GM12892 (cell line): Measurements from ENCODE around the gene MAGI2.

Experiments used
- DNase-seq: peaks from one replicate; pipeline ENCODE4 v3.0.0; 2011; ENCODE audit not compliant: insufficient read length
- FAIRE-seq: peaks from 2 replicates; lab custom pipeline; 2011; peaks lifted over from hg19 to GRCh38; lab: Jason Lieb, UNC
- POLR2A ChIP-seq: IDR thresholded peaks from 2 replicates; pipeline ENCODE4 v1.6.1; 2011; ENCODE audit warnings: low read depth, low read length, control low read depth
- POLR2AphosphoS5 ChIP-seq: IDR thresholded peaks from 2 replicates; pipeline ENCODE4 v1.6.1; 2011; ENCODE audit warnings: low read depth, low read length, control low read depth
- TAF1 ChIP-seq: IDR thresholded peaks from 2 replicates; pipeline ENCODE4 v1.6.1; 2011; ENCODE audit warnings: low read depth, mild to moderate bottlenecking, control low read depth, low read length, borderline replicate concordance

The MAGI2 gene

DNA sequence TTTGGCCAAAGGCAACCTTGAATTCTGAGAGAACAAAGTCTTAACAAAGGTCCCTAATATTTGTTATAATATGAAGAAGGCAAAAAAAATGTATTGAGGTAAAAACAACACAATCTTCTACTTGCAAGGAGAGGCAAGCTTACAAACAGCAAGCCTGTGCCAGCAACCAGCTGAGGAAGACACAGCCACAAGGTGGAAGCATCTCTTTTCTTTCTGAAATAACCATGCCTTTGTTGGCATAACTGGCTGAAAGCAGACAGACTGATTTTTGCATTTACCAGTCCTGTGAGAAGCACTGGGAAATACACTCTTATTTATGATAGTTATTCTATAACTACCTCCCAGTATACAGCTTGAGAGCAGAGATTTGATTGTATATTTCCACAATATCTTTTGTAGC is 1362.9 kb downstream of the MAGI2 start:
- TF ChIP-seq TAF1 (no peak), POLR2A (no peak), POLR2AphosphoS5 (no peak)
- FAIRE-seq (no peak), DNase-seq (no peak)

DNA sequence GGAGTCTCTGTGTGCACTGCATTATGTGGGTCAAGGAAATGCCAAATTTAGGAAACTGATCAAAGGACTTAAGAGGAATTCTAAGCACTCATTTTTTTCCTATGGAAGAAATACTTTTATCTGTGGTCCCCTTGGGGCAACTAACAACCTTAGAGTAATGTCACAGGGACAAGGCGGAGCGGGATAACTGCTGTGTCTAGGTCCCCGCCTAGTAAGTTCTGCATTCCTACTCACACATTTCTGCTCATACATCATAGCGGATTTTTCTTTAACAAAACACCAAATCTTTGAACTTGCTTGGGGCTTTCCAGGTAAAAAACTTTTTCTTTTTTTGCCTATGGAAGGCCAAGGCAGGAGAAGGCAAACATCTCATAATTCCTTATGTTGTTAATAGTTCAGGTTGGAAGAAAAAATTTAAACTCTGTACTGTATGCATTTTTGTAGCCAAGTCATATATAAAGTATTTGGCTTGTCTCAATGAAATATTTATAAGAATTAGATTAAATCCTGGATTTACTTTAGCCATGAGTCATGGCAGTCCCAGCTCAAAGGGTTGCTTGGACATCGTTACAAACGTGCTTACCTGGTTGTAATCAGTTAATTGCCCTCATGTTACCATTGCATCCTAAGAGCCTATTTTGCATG is 1369.9 kb downstream of the MAGI2 start:
- FAIRE-seq (no peak), DNase-seq (no peak)
- TF ChIP-seq POLR2AphosphoS5: no peak

DNA sequence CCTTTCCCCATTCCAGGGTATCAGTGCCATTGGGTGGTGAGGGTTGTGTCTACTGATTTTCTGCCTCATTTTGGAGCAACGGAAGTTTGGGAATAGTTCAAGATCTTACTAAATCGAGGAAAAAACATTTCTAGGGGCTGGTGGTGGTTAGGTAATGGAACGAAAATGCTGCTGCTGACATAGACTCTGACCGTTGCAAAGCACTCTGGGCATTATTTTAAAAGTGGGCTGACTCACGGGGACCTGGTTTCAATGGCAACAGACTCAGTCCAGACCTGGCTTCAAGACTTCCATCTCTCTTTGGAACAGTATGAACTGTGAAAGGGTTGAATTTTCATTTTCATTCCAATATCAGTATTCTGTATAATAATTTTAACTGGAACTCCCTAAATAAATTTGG is 1370.9 kb downstream of the MAGI2 start:
- TF ChIP-seq TAF1 (no peak), POLR2A (no peak), POLR2AphosphoS5 (no peak)
- FAIRE-seq: no peak
- DNase-seq: no peak

DNA sequence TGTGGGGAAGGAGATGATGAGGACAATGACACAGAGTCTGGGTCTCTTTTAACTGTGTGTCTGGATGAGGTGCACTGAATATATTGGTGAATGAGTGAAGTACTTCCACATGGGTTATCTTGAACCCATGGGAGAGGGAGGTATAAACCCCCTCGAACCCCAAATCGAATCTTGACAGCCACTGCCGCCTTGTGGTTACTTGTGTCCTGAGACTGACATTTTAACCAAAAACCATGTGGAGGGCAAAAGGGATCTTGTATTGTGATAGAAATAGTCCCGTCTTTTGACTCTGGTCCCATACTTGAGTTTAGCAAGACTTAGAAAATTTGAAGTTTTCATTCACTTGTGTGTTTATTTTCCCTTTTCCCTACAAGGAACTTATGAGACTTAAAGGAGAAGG is 1371.6 kb downstream of the MAGI2 start:
- FAIRE-seq (no peak), DNase-seq (no peak)
- no peak for TF ChIP-seq POLR2A
- no peak for TF ChIP-seq POLR2AphosphoS5
- no peak for TF ChIP-seq TAF1

GRCh38 chr7:78081344-78081743 is 1372.1 kb downstream of the MAGI2 start:
- DNase-seq (no peak), FAIRE-seq (no peak)
- TF ChIP-seq POLR2A: no peak
- TF ChIP-seq TAF1: no peak
- TF ChIP-seq POLR2AphosphoS5: no peak

GRCh38 chr7:78080811-78081210 is 1372.7 kb downstream of the MAGI2 start:
- FAIRE-seq (no peak), DNase-seq (no peak)
- no peak for TF ChIP-seq TAF1

DNA sequence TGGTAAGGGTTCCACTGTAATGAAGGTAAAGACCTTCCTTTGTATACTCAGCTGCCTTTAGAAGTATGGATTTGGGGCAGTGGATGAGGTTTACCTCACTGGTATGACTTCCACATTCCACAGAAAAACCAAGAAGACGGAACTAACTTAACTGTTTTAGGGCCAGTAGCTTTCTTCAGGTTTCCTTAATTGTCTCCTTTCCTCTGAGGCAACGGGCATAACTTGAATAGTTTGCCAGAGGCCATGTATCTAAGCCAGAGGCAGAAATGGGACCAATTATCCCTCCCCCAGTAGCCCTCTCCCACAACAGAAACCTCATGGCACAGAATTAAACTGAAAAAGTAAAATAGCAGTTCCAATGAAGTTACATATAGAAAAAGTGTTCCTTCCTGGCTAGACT is 1373.2 kb downstream of the MAGI2 start:
- TF ChIP-seq POLR2A (no peak), POLR2AphosphoS5 (no peak)
- FAIRE-seq (no peak), DNase-seq (no peak)

- no peak for DNase-seq
- FAIRE-seq: no peak
- no peak for TF ChIP-seq TAF1
- no peak for TF ChIP-seq POLR2A
- TF ChIP-seq POLR2AphosphoS5: no peak
Measured at GRCh38 chr7:78074713-78075112, 1378.8 kb downstream of the MAGI2 start.

GRCh38 chr7:78073609-78074382 is 1379.7 kb downstream of the MAGI2 start:
- FAIRE-seq (no peak), DNase-seq (no peak)
- TF ChIP-seq POLR2AphosphoS5: no peak
- TF ChIP-seq POLR2A: no peak
- no peak for TF ChIP-seq TAF1

DNA sequence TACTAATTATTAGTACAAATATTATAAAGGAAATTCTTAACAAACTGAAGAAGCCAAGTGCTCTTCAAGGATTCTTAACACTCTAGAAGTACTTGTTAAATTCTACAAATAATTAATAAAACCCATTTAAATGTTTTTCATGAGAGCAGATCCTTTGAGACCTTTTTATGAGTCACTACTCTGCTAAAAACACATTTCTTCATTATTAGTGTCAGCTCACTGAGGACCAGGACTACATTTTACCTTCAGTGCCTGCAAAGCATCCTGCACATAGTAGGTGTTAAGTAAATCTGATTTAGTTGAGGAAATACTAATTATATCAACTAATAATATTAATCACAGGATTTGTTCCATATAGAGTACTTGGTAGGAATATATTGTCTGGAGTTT is 1381.3 kb downstream of the MAGI2 start:
- no peak for DNase-seq
- no peak for TF ChIP-seq POLR2A
- no peak for TF ChIP-seq POLR2AphosphoS5
- TF ChIP-seq TAF1: no peak
- FAIRE-seq: no peak

- DNase-seq (no peak), FAIRE-seq (no peak)
- no peak for TF ChIP-seq TAF1
- no peak for TF ChIP-seq POLR2AphosphoS5
- TF ChIP-seq POLR2A: no peak
Measured at GRCh38 chr7:78071491-78072200, 1381.8 kb downstream of the MAGI2 start.

GRCh38 chr7:78066599-78066998 is 1386.9 kb downstream of the MAGI2 start:
- DNase-seq: no peak
- TF ChIP-seq TAF1 (no peak), POLR2A (no peak), POLR2AphosphoS5 (no peak)
- FAIRE-seq: no peak

DNA sequence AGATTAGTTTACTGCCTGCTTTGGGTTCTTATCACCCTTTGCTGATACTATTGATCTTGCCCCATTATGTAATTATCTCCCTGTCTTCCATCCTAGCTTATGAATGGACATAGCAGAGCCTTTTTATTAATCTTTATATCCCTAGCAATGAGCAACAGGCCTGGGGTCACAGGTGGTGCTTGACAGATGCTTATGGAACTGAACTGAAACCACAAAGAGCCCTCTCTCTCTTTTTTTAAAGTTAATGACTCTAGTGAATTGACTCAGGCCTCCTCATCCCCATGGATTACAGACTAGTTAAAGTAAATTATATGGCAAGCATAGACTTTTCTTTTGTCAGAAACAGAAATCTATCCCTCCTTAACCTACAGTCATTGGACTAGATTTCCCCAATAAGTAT is 1389.7 kb downstream of the MAGI2 start:
- TF ChIP-seq POLR2A (no peak), POLR2AphosphoS5 (no peak), TAF1 (no peak)
- FAIRE-seq (no peak), DNase-seq (no peak)
